GM12878 (cell line): ENCODE data around the gene NKAP.

Source experiments
- CTCF ChIP-seq, 3 experiments: IDR thresholded peaks in 2 of 3; conservative IDR thresholded peaks in 1 of 3; 2 replicates each; pipeline ENCODE4 v1.5.1; 2011; ENCODE audit warnings: low read depth in 3 of 3, low read length in 3 of 3, mild to moderate bottlenecking in 3 of 3, control low read depth in 2 of 3, moderate library complexity in 2 of 3, inconsistent platforms in 1 of 3, mixed read lengths in 1 of 3; ENCODE audit not compliant: control insufficient read depth in 2 of 3, insufficient read depth in 1 of 3; ENCODE audit errors: extremely low read depth in 1 of 3
- EZH2 ChIP-seq: IDR thresholded peaks from 2 replicates; pipeline ENCODE4 v1.6.1; 2012; ENCODE audit warnings: low read depth, mild to moderate bottlenecking, control low read depth, inconsistent platforms, low read length, borderline replicate concordance; ENCODE audit not compliant: control insufficient read depth
- SREBF1 ChIP-seq: IDR thresholded peaks from 2 replicates; pipeline ENCODE4 v1.6.1; 2012; ENCODE audit warnings: mild to moderate bottlenecking, low read length

GRCh38 chrX:119982145-119982544 lies 38.6 kb upstream of the NKAP start:
- TF ChIP-seq SREBF1 = no peak
- TF ChIP-seq EZH2 = no peak
- no peak for TF ChIP-seq CTCF (IDR thresholded peaks at IDR 0.05 in 2 of 3, conservative IDR thresholded peaks at IDR 0.05 in 1 of 3; ENCODE audit: control insufficient read depth in 2 of 3, extremely low read depth in 1 of 3, insufficient read depth in 1 of 3, low read depth in 3 of 3, low read length in 3 of 3)
